Peyer's patch (tissue), 4 donors: ENCODE measurements around the gene SLC28A3. TPM values are rescaled to one million over a fixed set of nuclear protein-coding genes. Genes with fewer than 3 reads are reported as not detected.
"Not testable (repeated sequence)": the region's sequence is repeated elsewhere in the genome, so short reads cannot be mapped to it uniquely, and the experiment has no call there.

ENCODE experiments used
- DNase-seq, 3 donors: peaks; one replicate each; pipeline ENCODE4 v3.0.0-alpha.2; 2017 to 2019
- H3K27ac ChIP-seq, 4 donors: fragments of 200-600 bp; sonication (generic); one replicate each; pipeline ENCODE4 v1.5.1; 2016 to 2019
- H3K27me3 ChIP-seq, 2 donors: fragments of 200-600 bp; sonication (generic); one replicate each; pipeline ENCODE4 v1.5.1; 2019
- H3K36me3 ChIP-seq, 3 donors: fragments of 200-600 bp; sonication (generic); one replicate each; pipeline ENCODE4 v1.5.1; 2016 to 2019
- H3K4me1 ChIP-seq, 4 donors: fragments of 200-600 bp; sonication (generic); one replicate each; pipeline ENCODE4 v1.5.1; 2016 to 2019
- H3K4me3 ChIP-seq, 4 donors: fragments of 200-600 bp; sonication (generic); 1 replicate in 3 of 4; 2 replicates in 1 of 4; pipeline ENCODE4 v1.5.1; 2016 to 2019; ENCODE audit warnings: mild to moderate bottlenecking in 1 of 4
- H3K9me3 ChIP-seq, 4 donors: fragments of 200-600 bp; sonication (generic); one replicate each; pipeline ENCODE4 v1.5.1; 2016 to 2019; ENCODE audit warnings: mild to moderate bottlenecking in 1 of 4
- POLR2A ChIP-seq, 2 donors: fragments of 450-650 bp; IDR thresholded peaks; one replicate each; pipeline ENCODE4 v1.5.1; 2017; ENCODE audit warnings: antibody characterized with exemption in 2 of 2, mild to moderate bottlenecking in 2 of 2, moderate library complexity in 2 of 2
- total RNA-seq, 4 donors: library from RNA; depleted of rRNA; stranded (reverse); fragments of >200 nt; gene quantifications; one replicate each; pipeline ENCODE4 v1.1.0, GENCODE V29; 2016
- TF ChIP-seq, protein P1 (sequence below), 6 experiments: fragments of 450-650 bp in 4 of 6; fragments of 200-600 bp in 2 of 6; sonication (generic) in 1 of 6; IDR thresholded peaks; one replicate each; pipeline ENCODE4 v1.5.1; 2017 to 2019; ENCODE audit warnings: antibody characterized with exemption in 6 of 6, mild to moderate bottlenecking in 3 of 6, moderate library complexity in 1 of 6

Gene SLC28A3
- total RNA-seq, 4 donors from 2014 or later: 5.0 to 22.3 (median 7.4) TPM

- TF ChIP-seq, protein P1, sequence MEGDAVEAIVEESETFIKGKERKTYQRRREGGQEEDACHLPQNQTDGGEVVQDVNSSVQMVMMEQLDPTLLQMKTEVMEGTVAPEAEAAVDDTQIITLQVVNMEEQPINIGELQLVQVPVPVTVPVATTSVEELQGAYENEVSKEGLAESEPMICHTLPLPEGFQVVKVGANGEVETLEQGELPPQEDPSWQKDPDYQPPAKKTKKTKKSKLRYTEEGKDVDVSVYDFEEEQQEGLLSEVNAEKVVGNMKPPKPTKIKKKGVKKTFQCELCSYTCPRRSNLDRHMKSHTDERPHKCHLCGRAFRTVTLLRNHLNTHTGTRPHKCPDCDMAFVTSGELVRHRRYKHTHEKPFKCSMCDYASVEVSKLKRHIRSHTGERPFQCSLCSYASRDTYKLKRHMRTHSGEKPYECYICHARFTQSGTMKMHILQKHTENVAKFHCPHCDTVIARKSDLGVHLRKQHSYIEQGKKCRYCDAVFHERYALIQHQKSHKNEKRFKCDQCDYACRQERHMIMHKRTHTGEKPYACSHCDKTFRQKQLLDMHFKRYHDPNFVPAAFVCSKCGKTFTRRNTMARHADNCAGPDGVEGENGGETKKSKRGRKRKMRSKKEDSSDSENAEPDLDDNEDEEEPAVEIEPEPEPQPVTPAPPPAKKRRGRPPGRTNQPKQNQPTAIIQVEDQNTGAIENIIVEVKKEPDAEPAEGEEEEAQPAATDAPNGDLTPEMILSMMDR (IDR thresholded peaks at IDR 0.05): no peak
- Histone ChIP-seq H3K4me1 (no peaks in the 10 kb centered on the region), H3K4me3 (no peak overlapping the region), H3K27ac (no peak overlapping the region), H3K36me3 (no peaks in the 10 kb centered on the region), H3K27me3 (no peaks in the 10 kb centered on the region), H3K9me3 (no peaks in the 10 kb centered on the region)
- DNase-seq: no peak
Measured at GRCh38 chr9:84374516-84374915, 34.0 kb upstream of the SLC28A3 start.

DNA sequence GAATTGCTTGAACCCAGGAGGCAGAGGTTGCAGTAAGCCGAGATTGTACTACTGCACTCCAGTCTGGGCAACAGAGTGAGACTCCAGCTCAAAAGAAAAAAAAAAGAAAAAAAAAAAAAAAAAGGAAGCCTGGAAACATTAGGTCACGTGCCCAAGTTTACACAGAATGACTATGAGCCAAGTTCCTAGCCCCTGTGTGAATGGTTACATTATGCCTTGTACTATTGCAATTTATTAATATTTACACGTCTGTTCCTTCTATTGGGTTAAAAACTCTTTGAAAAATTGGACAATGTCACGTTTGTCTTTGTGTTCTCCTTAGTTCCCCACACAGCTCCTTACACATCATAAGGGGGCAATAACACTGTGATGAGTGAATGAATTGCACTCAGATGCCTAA lies 33.5 kb upstream of the SLC28A3 start:
- Histone ChIP-seq H3K27me3 (no peaks in the 10 kb centered on the region), H3K36me3 (no peaks in the 10 kb centered on the region), H3K9me3 (no peaks in the 10 kb centered on the region), H3K4me3 (no peak overlapping the region), H3K4me1 (no peaks in the 10 kb centered on the region), H3K27ac (no peak overlapping the region)
- no peak for DNase-seq
- no peak for TF ChIP-seq POLR2A (IDR thresholded peaks at IDR 0.05)
- TF ChIP-seq, protein P1 (IDR thresholded peaks at IDR 0.05): no peak

DNA sequence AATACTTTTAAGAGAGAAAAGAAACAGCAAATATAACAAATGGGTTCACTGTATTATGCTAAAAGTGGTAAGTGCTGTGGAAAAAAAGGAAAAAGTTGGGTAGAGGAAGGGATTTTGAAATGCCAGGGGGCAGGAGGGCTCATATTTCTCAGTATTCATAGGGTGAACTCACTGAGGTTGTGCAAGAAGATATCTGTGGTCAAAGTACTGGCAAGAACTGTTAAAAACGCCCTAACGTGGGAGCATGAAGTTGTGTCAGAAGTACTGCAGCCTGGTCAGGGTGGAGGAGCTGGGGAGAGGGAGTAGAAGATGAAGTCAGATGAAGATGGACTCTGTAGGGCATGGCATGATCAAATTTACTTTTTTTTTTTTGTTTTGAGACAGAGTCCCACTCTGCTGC lies 31.2 kb upstream of the SLC28A3 start:
- Histone ChIP-seq H3K27ac (no peak overlapping the region), H3K27me3 (no peaks in the 10 kb centered on the region), H3K36me3 (no peaks in the 10 kb centered on the region), H3K4me1 (no peaks in the 10 kb centered on the region), H3K9me3 (no peaks in the 10 kb centered on the region), H3K4me3 (no peak overlapping the region)
- DNase-seq: no peak
- no peak for TF ChIP-seq POLR2A (IDR thresholded peaks at IDR 0.05)
- TF ChIP-seq, protein P1 (IDR thresholded peaks at IDR 0.05): no peak

- Histone ChIP-seq H3K9me3 (no peaks in the 10 kb centered on the region), H3K4me3 (no peak overlapping the region), H3K36me3 (no peaks in the 10 kb centered on the region), H3K27ac (no peak overlapping the region), H3K4me1 (no peaks in the 10 kb centered on the region), H3K27me3 (no peaks in the 10 kb centered on the region)
- no peak for TF ChIP-seq POLR2A (IDR thresholded peaks at IDR 0.05)
- TF ChIP-seq, protein P1 (IDR thresholded peaks at IDR 0.05): no peak
- DNase-seq: no peak
Measured at GRCh38 chr9:84368601-84369000, 28.0 kb upstream of the SLC28A3 start.

DNA sequence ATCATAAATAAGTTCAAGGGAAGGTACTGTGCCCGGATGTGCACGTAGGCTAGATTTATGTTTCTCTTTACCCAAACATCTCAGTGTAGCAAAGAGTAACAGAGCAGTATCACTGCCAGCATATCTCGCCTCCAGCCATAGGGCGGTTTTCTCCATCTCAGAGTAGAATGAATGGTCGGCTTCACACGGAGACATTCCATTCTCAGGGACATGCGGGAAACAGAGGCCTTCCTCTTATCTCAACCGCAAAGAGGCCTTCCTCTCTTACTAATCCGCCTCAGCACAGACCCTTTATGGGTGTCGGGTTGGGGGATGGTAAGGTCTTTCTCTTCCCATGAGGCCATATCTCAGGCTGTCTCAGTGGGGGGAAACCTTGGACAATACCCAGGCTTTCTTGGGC lies 27.2 kb upstream of the SLC28A3 start:
- H3K27ac ChIP-seq, H3K9me3 ChIP-seq, H3K36me3 ChIP-seq, DNase-seq, H3K4me1 ChIP-seq, H3K4me3 ChIP-seq, H3K27me3 ChIP-seq: not testable (repeated sequence)

DNA sequence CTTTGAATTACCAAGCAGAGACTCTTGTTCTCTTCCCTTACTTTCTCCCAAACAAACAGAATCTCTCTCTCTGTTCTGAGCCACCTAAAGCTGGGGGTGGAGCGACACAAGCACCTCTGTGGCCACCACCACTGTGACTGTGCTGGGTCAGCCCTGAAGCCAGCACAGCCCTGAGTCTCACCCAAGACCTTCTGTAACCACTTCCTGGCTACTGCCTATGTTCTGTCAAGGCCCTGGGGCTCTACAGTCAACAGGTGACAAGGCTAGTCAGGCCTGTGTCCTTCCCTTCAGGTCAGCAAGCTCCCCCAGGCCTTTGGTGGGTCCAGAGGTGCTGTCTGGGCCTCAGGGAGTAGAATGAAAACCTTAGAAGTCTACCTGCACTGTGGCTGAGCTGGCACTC lies 26.1 kb upstream of the SLC28A3 start:
- Histone ChIP-seq H3K27me3 (no peaks in the 10 kb centered on the region), H3K9me3 (no peaks in the 10 kb centered on the region), H3K4me1 (no peaks in the 10 kb centered on the region), H3K4me3 (no peak overlapping the region), H3K36me3 (no peaks in the 10 kb centered on the region), H3K27ac (no peak overlapping the region)
- TF ChIP-seq, protein P1 (IDR thresholded peaks at IDR 0.05): no peak
- no peak for TF ChIP-seq POLR2A (IDR thresholded peaks at IDR 0.05)
- DNase-seq: no peak

DNA sequence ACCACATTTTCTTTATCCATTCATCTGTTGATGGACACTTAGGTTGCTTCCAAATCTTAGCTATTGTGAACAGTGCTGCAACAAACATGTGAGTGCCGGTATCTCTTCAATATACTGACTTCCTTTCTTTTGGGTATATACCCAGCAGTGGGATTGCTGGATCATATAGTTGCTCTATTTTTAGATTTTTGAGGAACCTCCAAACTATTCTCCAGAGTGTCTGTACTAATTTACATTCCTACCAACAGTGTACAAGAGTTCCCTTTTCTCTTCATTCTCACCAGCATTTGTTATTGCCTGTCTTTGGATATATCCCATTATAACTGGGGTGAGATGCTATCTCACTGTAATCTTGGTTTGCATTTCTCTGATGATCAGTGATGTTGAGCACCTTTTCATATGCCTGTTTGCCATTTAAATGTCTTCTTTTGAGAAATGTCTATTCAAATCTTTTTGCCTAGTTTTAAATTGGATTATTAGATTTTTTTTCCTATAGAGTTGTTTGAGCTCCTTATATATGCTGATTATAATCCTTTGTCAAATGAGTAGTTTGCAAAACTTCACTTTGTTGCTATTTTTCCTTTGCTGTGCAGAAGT lies 24.4 kb upstream of the SLC28A3 start:
- H3K27me3 ChIP-seq, H3K9me3 ChIP-seq, H3K4me1 ChIP-seq, DNase-seq, H3K27ac ChIP-seq, H3K4me3 ChIP-seq, H3K36me3 ChIP-seq: not testable (repeated sequence)
